Stimulated activated CD8-positive, alpha-beta memory T cell treated with anti-CD3 and anti-CD28 coated beads, Interleukin-7, amount 100 ng/mL, for 24 hours (primary cell): ENCODE data around the gene NDUFA12.

Experiments
- DNase-seq: peaks from one replicate; pipeline ENCODE4 v3.0.0-alpha.2; 2020; ENCODE audit warnings: low read depth

Gene NDUFA12

GRCh38 chr12:94980577-94980976, 22.9 kb downstream of the NDUFA12 start:
- DNase-seq = no peak

GRCh38 chr12:94979941-94980340, 23.6 kb downstream of the NDUFA12 start:
- no peak for DNase-seq

DNA sequence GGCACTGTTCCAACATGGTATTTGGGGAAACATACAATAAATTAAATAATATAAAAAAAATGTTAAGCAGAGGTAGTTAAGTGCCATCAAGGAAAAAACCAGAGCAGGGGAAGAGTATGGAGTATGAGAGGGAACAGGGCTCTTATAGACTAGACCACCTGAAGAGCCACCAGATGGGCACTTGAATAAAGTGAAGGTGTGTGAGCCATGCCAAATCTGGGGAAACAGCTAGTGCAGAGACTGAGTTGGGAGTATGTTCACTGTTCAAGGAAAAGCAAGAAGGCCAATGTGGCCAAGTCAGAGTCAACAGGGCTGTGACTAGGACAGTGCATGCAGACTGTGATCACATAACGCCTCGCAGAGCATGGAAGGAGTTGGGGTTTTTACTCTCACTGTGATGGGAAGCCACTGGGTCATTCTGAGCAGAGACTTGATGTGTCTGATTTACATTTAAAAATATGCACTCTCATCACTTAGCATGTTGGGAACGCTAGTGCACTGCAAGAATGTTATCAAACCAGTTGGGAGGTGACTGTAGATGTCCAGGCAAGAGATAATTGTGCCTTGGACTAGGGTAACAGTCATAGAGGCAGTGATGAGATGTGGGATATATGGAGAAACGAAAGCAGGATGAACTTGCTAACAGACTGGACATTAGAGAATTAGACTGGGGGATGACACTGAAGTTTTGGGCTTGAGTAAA, 25.6 kb downstream of the NDUFA12 start:
- DNase-seq = no peak

DNA sequence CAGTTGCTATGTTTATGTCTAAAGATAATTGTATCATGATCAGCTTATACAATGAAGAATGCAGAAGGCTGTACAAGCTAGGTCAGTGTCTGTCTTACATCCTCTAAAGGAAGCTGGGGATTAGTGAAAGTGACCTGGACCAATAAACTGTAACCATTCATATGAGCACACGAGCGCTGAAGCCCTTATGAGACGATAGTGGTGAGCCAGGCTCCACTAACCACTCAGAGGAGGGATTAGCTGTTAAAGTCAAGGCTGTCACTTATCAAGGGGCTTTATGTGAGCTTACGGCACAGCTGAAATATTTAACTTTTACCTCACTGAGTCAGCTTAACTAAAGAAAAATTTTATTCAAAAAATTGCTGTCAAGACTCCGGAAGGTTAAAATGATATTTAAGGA, 30.3 kb downstream of the NDUFA12 start:
- no peak for DNase-seq

GRCh38 chr12:94972795-94973194, 30.7 kb downstream of the NDUFA12 start:
- no peak for DNase-seq

GRCh38 chr12:94971923-94972322, 31.6 kb downstream of the NDUFA12 start:
- DNase-seq = no peak

- DNase-seq = no peak
Observed at GRCh38 chr12:94970560-94970959, 32.9 kb downstream of the NDUFA12 start.

GRCh38 chr12:94969424-94969823, 34.1 kb downstream of the NDUFA12 start:
- DNase-seq = no peak

DNA sequence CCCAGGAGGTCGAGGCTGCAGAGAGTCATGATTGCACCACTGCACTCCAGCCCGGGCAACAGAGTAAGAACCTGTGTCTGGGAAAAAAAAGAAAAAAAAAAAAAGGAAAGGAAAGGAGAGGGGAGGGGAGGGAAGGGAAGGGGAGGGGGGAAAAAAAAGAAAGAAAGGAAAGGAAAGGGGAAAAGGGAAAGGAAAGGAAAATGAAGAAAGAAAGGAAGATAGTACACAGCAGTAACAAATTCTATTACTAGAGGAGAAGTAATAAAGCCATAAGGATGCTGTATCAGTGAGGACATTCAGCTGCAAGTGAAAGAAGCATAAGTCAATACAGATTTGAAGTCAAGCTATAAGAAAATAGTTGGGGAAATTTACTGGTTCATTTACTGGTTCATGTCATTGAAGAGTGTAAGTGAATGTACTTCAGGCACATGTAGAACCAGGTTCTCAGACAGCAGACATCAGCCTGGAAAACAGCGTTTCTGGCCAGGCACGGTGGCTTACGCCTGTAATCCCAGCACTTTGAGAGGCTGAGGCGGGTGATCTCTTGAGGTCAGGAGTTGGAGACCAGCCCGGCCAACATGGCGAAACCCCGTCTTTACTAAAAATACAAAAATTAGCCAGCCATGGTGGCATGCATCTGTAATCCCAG, 37.4 kb downstream of the NDUFA12 start:
- DNase-seq = no peak

DNA sequence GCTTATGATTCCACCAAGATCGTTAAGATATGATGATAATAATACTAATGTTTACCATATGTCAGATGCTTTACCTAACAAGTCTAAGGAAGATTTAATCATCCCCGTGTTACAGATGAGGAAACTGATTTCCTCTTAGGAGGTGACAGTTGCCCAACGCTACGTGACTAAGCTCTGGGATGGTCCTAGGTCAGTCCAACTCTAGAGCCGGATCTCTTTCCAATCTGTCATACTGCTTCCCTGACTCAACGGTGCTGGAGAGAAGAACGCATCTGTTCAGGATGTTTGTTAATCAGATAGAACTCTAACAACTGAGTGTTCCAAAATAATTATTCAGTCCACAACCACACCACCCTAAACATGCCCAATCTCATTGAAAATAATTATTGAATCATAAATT, 39.8 kb downstream of the NDUFA12 start:
- DNase-seq = no peak

DNA sequence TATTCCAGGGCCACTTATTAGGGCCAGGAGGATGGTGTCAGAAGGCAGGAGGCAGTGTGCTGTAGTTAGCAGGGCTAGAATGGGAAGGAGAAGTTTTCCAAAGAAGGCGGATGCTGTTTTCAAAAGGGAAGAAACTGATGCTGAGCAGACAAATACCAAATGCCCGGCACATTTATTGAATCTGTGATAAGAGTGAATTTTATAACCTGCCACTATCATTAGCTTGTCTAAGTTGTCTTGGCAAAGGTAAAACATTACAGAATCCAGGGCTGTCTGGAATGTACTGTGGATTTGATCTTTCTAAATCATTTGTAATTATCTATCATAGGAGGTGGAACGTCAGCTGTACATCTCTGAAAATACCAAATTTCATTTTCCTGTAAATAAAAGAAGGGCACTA, 40.8 kb downstream of the NDUFA12 start:
- no peak for DNase-seq

DNA sequence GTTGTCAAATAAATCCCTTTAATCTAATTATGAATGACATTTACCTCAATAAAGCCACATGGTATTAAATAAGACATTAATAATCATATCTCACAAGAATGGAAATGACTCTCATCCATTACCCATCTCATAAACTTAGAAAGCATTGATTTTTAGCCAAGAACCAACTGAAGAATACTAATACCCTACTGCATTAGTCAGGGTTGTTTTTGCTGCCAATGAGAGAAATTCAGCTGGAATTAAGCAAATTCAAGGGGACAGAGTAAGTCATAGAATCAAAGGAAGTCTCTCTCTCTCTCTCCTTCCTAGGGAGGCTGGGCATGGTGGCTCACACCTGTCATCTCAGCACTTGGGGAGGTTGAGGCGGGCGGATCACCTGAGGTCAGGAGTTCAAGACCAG, 41.6 kb downstream of the NDUFA12 start:
- no peak for DNase-seq

DNA sequence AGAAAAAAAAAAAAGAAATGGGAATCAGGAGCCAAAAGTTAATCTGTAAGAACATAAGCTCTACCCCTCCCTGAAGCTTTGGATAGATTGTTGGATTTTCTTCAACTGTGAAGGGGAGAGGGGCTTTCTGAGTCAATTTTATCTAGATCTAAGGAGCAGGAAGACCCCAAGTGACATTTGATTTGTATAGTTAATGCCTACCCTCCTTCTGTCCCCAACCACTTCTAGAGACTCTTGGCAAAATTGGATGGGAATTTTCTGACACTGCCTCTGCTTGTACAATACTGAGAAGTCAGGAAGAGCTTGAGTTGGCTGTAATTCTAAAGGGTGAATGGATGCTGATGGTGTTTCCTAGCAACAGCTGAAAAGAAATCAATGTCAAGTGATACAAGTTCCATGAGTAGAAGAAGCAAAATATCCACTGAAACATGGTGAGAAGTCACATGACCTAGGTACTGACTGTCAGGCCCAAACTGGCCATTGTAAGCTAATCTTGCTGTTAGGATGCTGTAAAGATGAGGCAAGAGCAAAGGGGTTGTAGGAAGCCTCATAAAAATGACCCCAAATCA, 42.2 kb downstream of the NDUFA12 start:
- no peak for DNase-seq

DNA sequence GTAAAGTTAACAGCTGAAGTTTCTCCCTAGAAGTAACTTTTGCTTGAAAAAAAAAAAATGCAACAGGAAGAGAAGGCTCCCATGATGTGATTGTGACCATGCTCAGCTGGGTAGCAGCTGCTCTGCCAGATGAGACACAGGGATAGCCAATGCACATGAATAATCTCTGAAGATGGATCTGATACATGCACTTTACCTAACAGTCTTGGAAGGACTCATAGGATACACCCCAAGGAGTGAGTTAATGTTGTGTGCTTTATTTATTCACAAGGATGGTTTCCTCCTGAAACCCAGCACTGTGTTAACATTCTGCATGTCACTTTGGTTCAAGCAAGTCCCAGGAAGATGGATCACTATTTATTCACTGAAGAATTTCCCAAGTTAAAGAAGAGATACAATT, 46.5 kb downstream of the NDUFA12 start:
- DNase-seq = no peak

GRCh38 chr12:94954948-94955592, 48.4 kb downstream of the NDUFA12 start:
- DNase-seq = no peak

DNA sequence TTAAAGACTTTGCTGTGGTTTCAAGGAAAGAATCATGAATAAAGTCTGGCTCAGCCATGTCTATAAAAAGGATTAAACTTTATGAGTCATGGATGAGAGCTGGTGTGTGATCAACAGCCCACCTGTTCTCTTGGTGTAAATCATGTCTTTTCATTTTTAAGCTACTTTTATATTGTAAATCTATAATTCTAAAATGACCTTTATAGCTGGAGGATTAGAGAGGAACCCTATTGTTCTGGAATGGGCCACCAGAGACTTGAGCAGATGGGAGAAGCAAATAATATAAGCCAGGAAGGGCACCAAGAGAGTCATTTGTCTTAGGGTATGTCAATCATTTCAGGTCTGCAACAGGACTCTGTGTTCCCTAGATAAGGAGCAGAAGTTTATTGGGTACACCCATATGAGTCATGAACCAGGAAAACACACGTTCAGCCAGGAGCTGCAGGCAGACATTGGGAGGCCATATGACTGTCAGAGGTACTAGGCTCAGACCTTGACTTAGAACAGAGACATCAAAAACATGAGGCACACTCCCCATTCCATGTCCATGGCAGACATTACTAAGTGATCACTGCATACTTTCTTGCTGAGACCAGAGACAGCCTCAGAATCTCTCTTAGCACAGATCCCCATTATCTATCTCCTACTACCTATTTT, 49.3 kb downstream of the NDUFA12 start:
- DNase-seq = no peak

- no peak for DNase-seq
Observed at GRCh38 chr12:94952325-94952724, 51.2 kb downstream of the NDUFA12 start.

GRCh38 chr12:94951071-94951934, 52.2 kb downstream of the NDUFA12 start:
- no peak for DNase-seq

GRCh38 chr12:94948232-94948810, 55.2 kb downstream of the NDUFA12 start:
- no peak for DNase-seq

DNA sequence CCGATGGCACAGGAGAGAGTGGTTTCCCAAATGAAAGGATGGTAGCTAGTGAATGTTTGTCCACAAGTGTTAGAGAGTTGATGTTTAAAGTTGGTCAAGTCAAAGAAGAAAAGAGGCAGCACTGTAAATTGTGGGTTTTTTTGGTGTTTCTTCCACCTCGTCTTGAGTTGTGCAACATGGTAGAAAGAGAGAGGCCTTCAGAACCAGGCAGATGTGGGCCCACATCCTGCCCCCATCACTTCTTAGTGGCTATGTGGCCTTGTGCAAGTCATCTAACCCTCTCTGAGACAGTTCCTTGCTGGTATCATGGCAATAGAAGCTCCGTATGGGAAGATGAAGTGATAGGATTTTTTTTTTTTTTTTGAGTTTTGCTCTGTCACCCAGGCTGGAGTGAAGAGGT, 60.8 kb downstream of the NDUFA12 start:
- DNase-seq = no peak

DNA sequence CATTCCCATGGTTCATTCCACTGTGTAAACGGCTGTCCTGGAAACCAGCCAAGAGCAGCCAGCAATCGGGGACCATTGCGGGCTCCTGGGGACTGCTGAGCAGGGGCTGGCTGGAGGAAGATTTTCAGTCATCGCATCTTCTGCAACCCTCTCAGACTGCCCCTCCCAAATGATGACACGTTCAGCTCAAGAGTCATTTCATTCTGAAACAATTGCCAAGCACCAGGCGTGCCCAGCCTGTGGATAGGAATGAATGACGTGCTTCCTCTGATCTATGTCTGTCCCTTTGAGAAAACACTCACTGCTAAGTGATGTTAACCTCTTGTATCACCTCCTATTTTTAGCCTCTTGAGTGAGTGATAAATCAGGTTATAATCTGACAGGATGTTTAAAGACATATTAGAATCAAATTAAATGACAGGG, 62.0 kb downstream of the NDUFA12 start:
- DNase-seq = peak; percentile 26
